GM10248 (cell line): ENCODE measurements around the gene LAMA4.
A peak's percentile ranks its signal among the peaks of the same experiment; 100 is the strongest.

Experiments used
- CTCF ChIA-PET: fragments of 300-600 bp; sonication (Branson Sonifier 250); formaldehyde crosslinking; extraction: SDS; loops from one replicate; lab custom pipeline; 2021; ENCODE audit warnings: antibody characterized with exemption; lab: Yijun Ruan, JAX
- POLR2A ChIA-PET: fragments of 350-650 bp; sonication (Branson Sonifier 250); formaldehyde crosslinking; extraction: SDS; loops from one replicate; lab custom pipeline; 2020; ENCODE audit warnings: antibody characterized with exemption; lab: Yijun Ruan, JAX
- DNase-seq: peaks from one replicate; pipeline ENCODE4 v3.0.0; 2012; ENCODE audit errors: extremely low spot score
- CTCF ChIP-seq: IDR thresholded peaks from 2 replicates; pipeline ENCODE4 v1.5.1; 2012; ENCODE audit warnings: mild to moderate bottlenecking, low read depth; ENCODE audit errors: extremely low read depth, missing control alignments, control extremely low read depth

Gene LAMA4

GRCh38 chr6:112172540-112172939 is 81.8 kb downstream of the LAMA4 start:
- no peak for DNase-seq
- no peak for TF ChIP-seq CTCF
- POLR2A ChIA-PET: no interaction called here
- CTCF ChIA-PET: interaction anchor here (1.0 to 5.7 kb wide), 6 partner anchors 8 to 138 kb away, joined by 3 to 44 read pairs (median 7); no protein-coding TSS in a partner anchor

GRCh38 chr6:112169541-112169940 is 84.8 kb downstream of the LAMA4 start:
- ChIA-PET POLR2A (no interaction called here), CTCF (interaction anchor here (0.8 to 3.5 kb wide), 2 partner anchors 9 to 11 kb away, joined by 3 to 15 read pairs; no protein-coding TSS in a partner anchor)
- DNase-seq: no peak
- no peak for TF ChIP-seq CTCF

GRCh38 chr6:112163295-112164257 is 90.8 kb downstream of the LAMA4 start:
- CTCF ChIA-PET: interaction anchor here (0.7 to 6.2 kb wide), 35 partner anchors 8 to 1637 kb away, joined by 3 to 44 read pairs (median 4); partner anchors contain the start of genes FAM229B and TUBE1
- POLR2A ChIA-PET: interaction anchor here (0.7 kb wide), 1 partner anchor 40 kb away, joined by 5 read pairs; no protein-coding TSS in a partner anchor
- TF ChIP-seq CTCF: peak; percentile 98

GRCh38 chr6:112160745-112161144 is 93.6 kb downstream of the LAMA4 start:
- no peak for TF ChIP-seq CTCF
- no peak for DNase-seq
- POLR2A ChIA-PET: no interaction called here
- CTCF ChIA-PET: interaction anchor here (0.9 to 1.9 kb wide), 4 partner anchors 15 to 73 kb away, joined by 3 to 6 read pairs (median 4); partner anchors contain the start of genes FAM229B and TUBE1

More at GRCh38 chr6:112163295-112164257, 90.8 kb downstream of the LAMA4 start:
- DNase-seq: peak; percentile 78

GRCh38 chr6:112156668-112157067 is 97.7 kb downstream of the LAMA4 start:
- CTCF ChIA-PET: interaction anchor here (1.1 kb wide), 1 partner anchor 10 kb away, joined by 3 read pairs; no protein-coding TSS in a partner anchor
- no peak for DNase-seq
- POLR2A ChIA-PET: no interaction called here
- no peak for TF ChIP-seq CTCF

- TF ChIP-seq CTCF: no peak
- POLR2A ChIA-PET: no interaction called here
Measured at GRCh38 chr6:112155886-112156285, 98.5 kb downstream of the LAMA4 start.

More at GRCh38 chr6:112155886-112156285, 98.5 kb downstream of the LAMA4 start:
- DNase-seq: no peak
- CTCF ChIA-PET: interaction anchor here (1.1 to 2.5 kb wide), 2 partner anchors 8 to 9 kb away, joined by 3 to 15 read pairs; no protein-coding TSS in a partner anchor
